ENCODE results near the gene PAX2. TPM values are rescaled to one million over a fixed set of nuclear protein-coding genes. Genes with fewer than 3 reads are reported as not detected.

The PAX2 gene
- total RNA-seq, 2 experiments from 2014 or later: not detected

GRCh38 chr10:100829933-100830727 is 84.7 kb downstream of the PAX2 start:
- Mint-ChIP-seq H3K27ac (no peak overlapping the region), H3K36me3 (ENCODE audit: low read depth) (no peaks in the 10 kb centered on the region), H3K9me3 (no peaks in the 10 kb centered on the region), H3K4me3 (peak overlapping the region; percentile 38), H3K4me1 (ENCODE audit: low read depth) (peaks cover 19% of the 10 kb centered on the region), H3K27me3 (peaks cover 68% of the 10 kb centered on the region)
- POLR2A ChIA-PET: no interaction called here
- CTCF ChIA-PET: no interaction called here
- intact Hi-C loops (cut with micrococcal nuclease): loop anchor here (5.0 to 10.0 kb wide), 2 partner anchors 78 to 405 kb away; no protein-coding TSS in a partner anchor
- no peak for DNase-seq
- no peak for ATAC-seq
- TF ChIP-seq CTCF (IDR thresholded peaks at IDR 0.05): no peak

DNA sequence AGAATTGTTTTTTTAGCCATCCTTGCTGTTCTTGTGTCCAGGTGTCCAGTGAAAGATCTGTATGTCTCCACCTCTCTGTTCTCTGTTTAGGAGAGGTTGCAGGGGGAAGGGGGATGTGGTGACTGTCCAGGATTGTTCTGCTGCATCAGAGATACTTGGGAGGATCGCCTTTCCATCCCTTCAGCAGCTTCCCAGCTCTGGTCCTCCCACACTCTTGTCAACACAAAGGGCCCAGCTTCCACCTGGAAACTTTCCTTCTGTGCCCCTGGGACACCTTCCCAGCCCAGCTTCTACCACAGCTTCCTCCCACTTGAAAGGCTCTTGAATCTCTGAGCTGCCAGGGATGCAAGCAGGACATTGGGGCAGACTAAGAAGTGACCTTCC is 85.3 kb downstream of the PAX2 start:
- H3K9me3 Mint-ChIP-seq: no peaks in the 10 kb centered on the region
- H3K4me1 Mint-ChIP-seq (ENCODE audit: low read depth): peaks cover 19% of the 10 kb centered on the region
- intact Hi-C loops (cut with micrococcal nuclease): no loop called here
- TF ChIP-seq CTCF (IDR thresholded peaks at IDR 0.05): no peak
- POLR2A ChIA-PET: no interaction called here
- ATAC-seq (no peak), DNase-seq (no peak)
- no peak overlapping the region for H3K27ac Mint-ChIP-seq
- CTCF ChIA-PET: no interaction called here
- H3K4me3 Mint-ChIP-seq: no peak overlapping the region
- H3K36me3 Mint-ChIP-seq (ENCODE audit: low read depth): no peaks in the 10 kb centered on the region
- H3K27me3 Mint-ChIP-seq: peaks cover 63% of the 10 kb centered on the region

DNA sequence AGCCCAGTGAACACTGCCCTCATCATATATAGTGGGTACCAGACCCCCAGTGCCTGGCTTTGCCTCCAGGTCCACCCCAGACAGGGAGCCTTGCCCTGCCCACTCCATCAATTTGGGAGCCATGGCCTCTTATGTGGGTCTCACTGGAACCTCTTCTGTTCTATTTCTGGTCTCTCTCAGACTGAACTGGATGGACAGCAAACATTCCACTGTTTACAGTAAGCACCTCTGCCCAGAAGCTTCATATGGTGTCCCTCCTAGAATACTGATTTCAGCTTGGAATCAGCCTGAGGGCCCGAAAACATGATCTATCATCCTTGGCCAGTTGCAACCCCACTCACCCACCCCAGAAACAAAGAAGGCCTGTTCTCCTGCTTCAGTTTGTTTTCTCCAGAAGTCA is 86.4 kb downstream of the PAX2 start:
- Mint-ChIP-seq H3K9me3 (no peaks in the 10 kb centered on the region), H3K4me1 (ENCODE audit: low read depth) (peaks cover 19% of the 10 kb centered on the region), H3K4me3 (no peak overlapping the region), H3K36me3 (ENCODE audit: low read depth) (no peaks in the 10 kb centered on the region), H3K27ac (no peak overlapping the region), H3K27me3 (peaks cover 57% of the 10 kb centered on the region)
- POLR2A ChIA-PET: no interaction called here
- CTCF ChIA-PET: interaction anchor here (1.3 to 1.4 kb wide), 3 partner anchors 89 to 269 kb away, joined by 3 to 4 read pairs (median 4); no protein-coding TSS in a partner anchor
- intact Hi-C loops (cut with micrococcal nuclease): no loop called here
- DNase-seq (no peak), ATAC-seq (no peak)
- TF ChIP-seq CTCF (IDR thresholded peaks at IDR 0.05): no peak

DNA sequence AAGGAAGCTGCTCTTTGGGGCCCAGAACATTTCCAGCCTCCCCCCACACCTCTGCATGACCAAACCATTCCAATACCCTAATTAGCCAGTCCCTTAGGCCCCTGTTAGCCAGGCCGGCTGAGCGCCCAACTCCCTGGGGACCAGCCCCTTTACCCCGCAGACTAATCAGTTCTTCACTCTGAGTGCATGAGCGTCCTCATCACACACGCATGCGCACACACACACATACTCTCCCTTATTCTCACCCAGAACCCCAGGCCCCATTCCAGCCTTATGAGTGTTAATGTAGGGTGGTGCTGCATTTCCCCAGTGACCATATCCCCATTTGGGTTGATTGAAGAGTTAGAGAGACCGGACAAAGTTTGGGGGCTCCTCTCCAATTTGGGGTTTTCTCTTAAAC is 90.4 kb downstream of the PAX2 start:
- no peaks in the 10 kb centered on the region for H3K36me3 Mint-ChIP-seq (ENCODE audit: low read depth)

More for the DNA sequence above, 90.4 kb downstream of the PAX2 start:
- Mint-ChIP-seq H3K27ac (no peak overlapping the region), H3K4me3 (no peak overlapping the region), H3K9me3 (no peaks in the 10 kb centered on the region), H3K27me3 (peaks cover 29% of the 10 kb centered on the region), H3K4me1 (ENCODE audit: low read depth) (no peaks in the 10 kb centered on the region)
- DNase-seq (no peak), ATAC-seq (no peak)
- ChIA-PET CTCF (no interaction called here), POLR2A (no interaction called here)
- intact Hi-C loops (cut with micrococcal nuclease): no loop called here
- no peak for TF ChIP-seq CTCF (IDR thresholded peaks at IDR 0.05)
